ENCODE results near the gene CEP350. TPM values are rescaled to one million over a fixed set of nuclear protein-coding genes. Genes with fewer than 3 reads are reported as not detected.
"Not testable (repeated sequence)": the region's sequence is repeated elsewhere in the genome, so short reads cannot be mapped to it uniquely, and the experiment has no call there.

CEP350 gene
- polyA plus RNA-seq, 6 donors from 2014 or later, result 5.5 to 78.9 (median 37.0) TPM

DNA sequence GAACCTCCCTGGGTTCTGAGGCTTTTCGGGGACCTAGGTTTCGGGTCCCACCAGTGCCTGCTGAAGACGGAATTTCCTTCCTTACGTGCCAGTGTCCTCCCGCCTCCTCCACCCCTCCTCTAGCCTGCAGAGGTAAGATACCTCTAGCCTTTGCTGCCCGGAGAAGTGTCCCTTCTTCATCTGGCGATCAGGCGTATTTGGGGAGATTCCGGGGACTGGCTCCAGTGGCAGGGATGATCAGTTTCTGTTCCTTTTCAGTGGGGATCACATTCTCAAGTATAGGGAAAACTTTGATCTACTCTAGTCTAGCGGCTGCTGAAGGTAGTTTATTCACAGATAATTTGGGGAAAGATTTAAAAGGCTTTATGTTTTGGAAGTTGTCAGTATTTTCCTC is 674 bp downstream of the CEP350 start:
- Mint-ChIP-seq H3K27ac (peak overlapping the region; percentile 70 to 96 (median 92)), H3K27me3 (no peaks in the 10 kb centered on the region), H3K36me3 (no peaks in the 10 kb centered on the region), H3K4me3 (peak overlapping the region; percentile 87 to 97 (median 93)), H3K9me3 (no peaks in the 10 kb centered on the region), H3K4me1 (peaks cover 41 to 66% (median 47%) of the 10 kb centered on the region in 3 donors)
- DNase-seq (no peak), ATAC-seq (ENCODE audit: low read depth in 2 of 2) (no peak)

DNA sequence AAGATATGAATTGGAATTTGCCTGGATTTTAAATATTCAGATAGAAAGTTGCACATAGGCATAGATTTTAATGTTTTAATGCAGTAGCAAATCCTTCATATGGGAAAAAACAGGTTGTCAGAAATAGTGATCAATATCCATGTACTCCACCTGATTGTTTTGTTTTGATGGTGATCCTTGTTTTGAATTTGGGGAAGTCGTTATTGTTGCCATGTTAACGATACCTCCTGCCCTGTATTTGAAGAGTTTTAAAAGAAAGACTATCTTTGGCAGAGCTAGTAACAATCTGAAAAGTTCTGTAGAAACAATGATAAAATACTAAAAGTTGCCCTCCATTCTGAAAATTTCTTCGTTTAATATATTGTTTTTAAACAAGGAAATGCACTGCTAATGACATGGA is 1.1 kb downstream of the CEP350 start:
- no peak for ATAC-seq (ENCODE audit: low read depth in 2 of 2)

GRCh38 chr1:179958359-179958758 is 3.7 kb downstream of the CEP350 start:
- Mint-ChIP-seq H3K4me1 (peaks cover 30 to 53% (median 37%) of the 10 kb centered on the region in 3 donors), H3K27me3 (no peaks in the 10 kb centered on the region), H3K9me3 (peaks cover 0 to 3% (median 0%) of the 10 kb centered on the region in 7 donors), H3K4me3 (no peak overlapping the region), H3K36me3 (no peaks in the 10 kb centered on the region), H3K27ac (no peak overlapping the region)
- DNase-seq (no peak), ATAC-seq (ENCODE audit: low read depth in 2 of 2) (no peak)

More for the DNA sequence above, 1.1 kb downstream of the CEP350 start:
- DNase-seq, result no peak
- Mint-ChIP-seq H3K9me3 (no peaks in the 10 kb centered on the region), H3K27me3 (no peaks in the 10 kb centered on the region), H3K36me3 (no peaks in the 10 kb centered on the region), H3K27ac (peak overlapping the region in 5 of 6 donors; percentile 70 to 96 (median 94)), H3K4me1 (peaks cover 42 to 68% (median 47%) of the 10 kb centered on the region in 3 donors), H3K4me3 (peak overlapping the region; percentile 87 to 97 (median 93))

- not testable (repeated sequence) for ATAC-seq (ENCODE audit: low read depth in 2 of 2); H3K36me3 Mint-ChIP-seq; H3K9me3 Mint-ChIP-seq; H3K27me3 Mint-ChIP-seq; DNase-seq
- H3K4me1 Mint-ChIP-seq, result peaks cover 36 to 48% (median 41%) of the 10 kb centered on the region in 3 donors
- peak overlapping the region in 1 of 6 donors; percentile 59 for H3K27ac Mint-ChIP-seq
- peak overlapping the region in 1 of 8 donors; percentile 27 for H3K4me3 Mint-ChIP-seq
Measured at GRCh38 chr1:179962168-179962567, 7.6 kb downstream of the CEP350 start.

- H3K9me3 Mint-ChIP-seq, result peaks cover 0 to 10% (median 3%) of the 10 kb centered on the region in 7 donors
- ATAC-seq (ENCODE audit: low read depth in 2 of 2) (no peak), DNase-seq (no peak)
- H3K36me3 Mint-ChIP-seq, result no peaks in the 10 kb centered on the region
- no peak overlapping the region for H3K4me3 Mint-ChIP-seq
- H3K27ac Mint-ChIP-seq, result no peak overlapping the region
- H3K27me3 Mint-ChIP-seq, result no peaks in the 10 kb centered on the region
- H3K4me1 Mint-ChIP-seq, result peaks cover 40 to 60% (median 51%) of the 10 kb centered on the region in 3 donors
Measured at GRCh38 chr1:179966551-179966950, 11.9 kb downstream of the CEP350 start.

DNA sequence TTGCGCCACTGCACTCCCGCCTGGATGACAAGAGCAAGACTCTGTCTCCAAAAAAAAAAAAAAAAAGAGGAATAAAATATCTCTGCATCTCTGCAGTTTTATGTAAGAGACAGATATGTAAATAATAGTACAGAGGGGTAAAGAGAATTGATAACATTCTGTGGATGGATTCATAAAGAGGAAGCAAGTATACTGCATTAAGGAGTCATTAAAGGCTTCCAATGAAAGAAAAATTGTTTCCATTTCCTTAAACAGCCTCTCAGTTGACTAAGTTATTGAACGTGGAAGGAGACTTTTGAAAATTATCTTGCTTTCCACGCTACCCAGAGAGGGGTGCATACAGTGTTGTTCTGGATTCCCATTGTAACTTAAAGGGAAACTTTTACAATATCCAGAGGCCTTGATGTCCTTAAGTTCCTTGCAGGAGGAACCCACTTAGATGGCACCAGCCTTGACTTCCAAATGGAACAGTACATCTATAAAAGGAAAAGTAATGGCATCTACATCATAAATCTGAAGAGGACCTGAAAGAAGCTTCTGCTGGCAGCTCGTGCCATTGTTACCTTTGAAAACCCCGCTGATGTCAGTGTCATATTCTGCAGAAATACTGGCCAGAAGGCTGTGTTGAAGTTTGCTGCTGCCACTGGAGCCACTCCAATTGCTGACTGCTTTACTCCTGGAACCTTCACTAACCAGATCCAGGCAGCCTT is 13.8 kb downstream of the CEP350 start:
- Mint-ChIP-seq H3K4me1 (peaks cover 46 to 70% (median 55%) of the 10 kb centered on the region in 3 donors), H3K4me3 (peak overlapping the region in 3 of 8 donors; percentile 10 to 36 (median 20)), H3K27ac (peak overlapping the region in 2 of 6 donors; percentile 14 to 83)

DNA sequence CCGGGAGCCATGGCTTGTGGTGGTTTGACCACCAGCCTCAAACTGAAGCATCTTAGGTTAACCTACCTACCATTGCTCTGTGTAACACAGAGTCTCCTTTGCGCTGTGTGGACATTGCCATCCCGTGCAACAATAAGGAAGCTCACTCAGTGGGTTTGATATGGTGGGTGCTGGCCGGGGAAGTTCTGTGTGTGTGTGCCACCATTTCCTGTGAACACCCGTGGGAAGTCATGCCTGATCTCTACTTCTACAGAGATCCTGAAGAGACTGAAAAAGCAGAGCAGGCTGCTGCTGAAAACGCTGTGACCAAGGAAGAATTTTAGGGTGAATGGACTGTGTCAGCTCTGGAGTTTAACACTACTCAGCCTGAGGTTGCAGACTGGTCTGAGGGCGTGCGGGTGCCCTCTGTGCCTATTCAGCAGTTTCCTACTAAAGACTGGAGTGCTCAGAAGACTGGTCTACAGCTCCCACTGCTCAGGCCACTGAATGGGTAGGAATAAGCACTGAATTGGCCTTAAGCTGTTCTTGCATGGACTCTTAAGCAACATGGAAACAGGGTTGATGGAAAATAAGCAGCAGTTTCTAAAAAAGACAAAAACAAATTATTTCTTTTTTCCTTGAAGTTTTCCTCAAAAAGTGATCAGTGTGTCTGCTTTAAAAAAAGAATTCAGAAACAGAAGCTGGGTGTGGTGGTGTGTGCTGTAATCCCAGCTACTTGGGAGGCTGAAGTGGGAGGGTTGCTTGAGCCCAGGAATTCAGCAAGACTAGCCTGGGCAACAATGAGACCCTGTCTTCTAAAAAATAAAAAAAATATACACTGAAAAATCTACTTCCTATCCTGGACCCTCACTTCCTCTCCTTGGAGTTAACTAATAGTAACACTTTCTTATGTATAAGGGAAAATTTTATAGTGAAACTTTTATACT is 14.6 kb downstream of the CEP350 start:
- no peak for ATAC-seq (ENCODE audit: low read depth in 2 of 2)
- no peaks in the 10 kb centered on the region for H3K27me3 Mint-ChIP-seq

More for the DNA sequence above, 13.8 kb downstream of the CEP350 start:
- ATAC-seq (ENCODE audit: low read depth in 2 of 2) (no peak), DNase-seq (no peak)
- Mint-ChIP-seq H3K9me3 (peaks cover 0 to 10% (median 2%) of the 10 kb centered on the region in 7 donors), H3K36me3 (peaks cover 0 to 6% of the 10 kb centered on the region in 2 donors), H3K27me3 (no peaks in the 10 kb centered on the region)

GRCh38 chr1:179969962-179970361 is 15.4 kb downstream of the CEP350 start:
- ATAC-seq (ENCODE audit: low read depth in 2 of 2) (no peak), DNase-seq (no peak)
- Mint-ChIP-seq H3K9me3 (peaks cover 0 to 10% (median 2%) of the 10 kb centered on the region in 7 donors), H3K27me3 (no peaks in the 10 kb centered on the region), H3K4me1 (peaks cover 39 to 70% (median 55%) of the 10 kb centered on the region in 3 donors), H3K27ac (peak overlapping the region in 3 of 6 donors; percentile 28 to 39 (median 35)), H3K36me3 (peaks cover 0 to 6% of the 10 kb centered on the region in 2 donors), H3K4me3 (peak overlapping the region in 4 of 8 donors; percentile 30 to 70 (median 47))

More for the DNA sequence above, 14.6 kb downstream of the CEP350 start:
- Mint-ChIP-seq H3K36me3 (peaks cover 0 to 6% of the 10 kb centered on the region in 2 donors), H3K9me3 (peaks cover 0 to 10% (median 2%) of the 10 kb centered on the region in 7 donors), H3K4me3 (peak overlapping the region in 6 of 8 donors; percentile 20 to 70 (median 50)), H3K4me1 (peaks cover 43 to 70% (median 55%) of the 10 kb centered on the region in 3 donors), H3K27ac (peak overlapping the region; percentile 35 to 83 (median 58))
- no peak for DNase-seq

- H3K27ac Mint-ChIP-seq, result peak overlapping the region in 3 of 6 donors; percentile 12 to 93 (median 71)
Measured at GRCh38 chr1:179971563-179972496, 17.2 kb downstream of the CEP350 start.

GRCh38 chr1:179973198-179974110 is 18.8 kb downstream of the CEP350 start:
- H3K27me3 Mint-ChIP-seq, result no peaks in the 10 kb centered on the region
- no peaks in the 10 kb centered on the region for H3K9me3 Mint-ChIP-seq
- peaks cover 45 to 84% (median 72%) of the 10 kb centered on the region in 3 donors for H3K4me1 Mint-ChIP-seq
- H3K36me3 Mint-ChIP-seq, result peaks cover 0 to 6% of the 10 kb centered on the region in 2 donors
- H3K4me3 Mint-ChIP-seq, result peak overlapping the region in 7 of 8 donors; percentile 16 to 86 (median 51)
- DNase-seq, result no peak
- ATAC-seq (ENCODE audit: low read depth in 2 of 2), result peak; percentile 82 to 85
- H3K27ac Mint-ChIP-seq, result peak overlapping the region; percentile 50 to 79 (median 69)

More at GRCh38 chr1:179971563-179972496, 17.2 kb downstream of the CEP350 start:
- DNase-seq, result no peak
- peak overlapping the region in 3 of 8 donors; percentile 1 to 48 (median 2) for H3K4me3 Mint-ChIP-seq
- peaks cover 0 to 6% of the 10 kb centered on the region in 2 donors for H3K36me3 Mint-ChIP-seq
- H3K27me3 Mint-ChIP-seq, result no peaks in the 10 kb centered on the region
- H3K9me3 Mint-ChIP-seq, result peaks cover 0 to 5% (median 0%) of the 10 kb centered on the region in 7 donors
- no peak for ATAC-seq (ENCODE audit: low read depth in 2 of 2)
- peaks cover 40 to 78% (median 62%) of the 10 kb centered on the region in 3 donors for H3K4me1 Mint-ChIP-seq

GRCh38 chr1:179976970-179977651 is 22.5 kb downstream of the CEP350 start:
- Mint-ChIP-seq H3K4me3 (no peak overlapping the region), H3K36me3 (peaks cover 0 to 18% of the 10 kb centered on the region in 2 donors), H3K27me3 (no peaks in the 10 kb centered on the region), H3K4me1 (peaks cover 42 to 74% (median 68%) of the 10 kb centered on the region in 3 donors), H3K27ac (peak overlapping the region in 4 of 6 donors; percentile 28 to 90 (median 57)), H3K9me3 (peaks cover 0 to 11% (median 0%) of the 10 kb centered on the region in 7 donors)
- DNase-seq (no peak), ATAC-seq (ENCODE audit: low read depth in 2 of 2) (no peak)

Data from naive B cell (primary cell).